ENCODE results near the gene DTNBP1.
"Not testable (repeated sequence)": the region's sequence is repeated elsewhere in the genome, so short reads cannot be mapped to it uniquely, and the experiment has no call there.

DTNBP1 gene

DNA sequence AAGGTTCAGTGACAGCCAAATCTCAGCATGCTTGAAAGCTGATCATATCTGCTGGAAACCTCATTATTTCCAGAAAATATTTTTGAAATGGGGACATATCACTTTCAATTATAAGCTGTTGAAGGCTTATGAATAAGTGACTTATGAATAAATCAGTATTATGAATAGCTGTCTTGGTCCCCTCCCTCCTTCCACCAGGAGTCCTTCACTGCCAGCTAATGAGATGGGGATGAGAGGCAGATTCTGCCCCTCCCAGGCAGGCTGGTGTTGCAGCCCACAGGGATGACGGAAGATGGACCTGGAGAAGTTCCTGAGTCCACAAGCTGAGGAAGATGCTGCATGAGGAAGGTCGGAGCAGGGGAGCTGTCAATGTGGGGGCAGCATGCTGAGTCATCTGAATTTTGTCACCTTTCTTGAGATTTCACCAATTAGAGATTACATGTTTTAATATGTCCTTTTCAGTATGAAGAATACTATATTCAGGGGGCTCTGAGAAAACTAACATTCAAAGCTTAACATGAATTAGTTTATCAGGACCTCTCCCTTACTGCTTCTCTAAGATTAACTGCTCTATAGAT, 112.2 kb downstream of the DTNBP1 start:
- TF ChIP-seq, protein P1, sequence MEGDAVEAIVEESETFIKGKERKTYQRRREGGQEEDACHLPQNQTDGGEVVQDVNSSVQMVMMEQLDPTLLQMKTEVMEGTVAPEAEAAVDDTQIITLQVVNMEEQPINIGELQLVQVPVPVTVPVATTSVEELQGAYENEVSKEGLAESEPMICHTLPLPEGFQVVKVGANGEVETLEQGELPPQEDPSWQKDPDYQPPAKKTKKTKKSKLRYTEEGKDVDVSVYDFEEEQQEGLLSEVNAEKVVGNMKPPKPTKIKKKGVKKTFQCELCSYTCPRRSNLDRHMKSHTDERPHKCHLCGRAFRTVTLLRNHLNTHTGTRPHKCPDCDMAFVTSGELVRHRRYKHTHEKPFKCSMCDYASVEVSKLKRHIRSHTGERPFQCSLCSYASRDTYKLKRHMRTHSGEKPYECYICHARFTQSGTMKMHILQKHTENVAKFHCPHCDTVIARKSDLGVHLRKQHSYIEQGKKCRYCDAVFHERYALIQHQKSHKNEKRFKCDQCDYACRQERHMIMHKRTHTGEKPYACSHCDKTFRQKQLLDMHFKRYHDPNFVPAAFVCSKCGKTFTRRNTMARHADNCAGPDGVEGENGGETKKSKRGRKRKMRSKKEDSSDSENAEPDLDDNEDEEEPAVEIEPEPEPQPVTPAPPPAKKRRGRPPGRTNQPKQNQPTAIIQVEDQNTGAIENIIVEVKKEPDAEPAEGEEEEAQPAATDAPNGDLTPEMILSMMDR (conservative IDR thresholded peaks at IDR 0.05; ENCODE audit: low read depth, low read length): no peak
- DNase-seq (ENCODE audit: low read depth): no peak
- H3K4me3 ChIP-seq (ENCODE audit: low read length): no peak overlapping the region

DNA sequence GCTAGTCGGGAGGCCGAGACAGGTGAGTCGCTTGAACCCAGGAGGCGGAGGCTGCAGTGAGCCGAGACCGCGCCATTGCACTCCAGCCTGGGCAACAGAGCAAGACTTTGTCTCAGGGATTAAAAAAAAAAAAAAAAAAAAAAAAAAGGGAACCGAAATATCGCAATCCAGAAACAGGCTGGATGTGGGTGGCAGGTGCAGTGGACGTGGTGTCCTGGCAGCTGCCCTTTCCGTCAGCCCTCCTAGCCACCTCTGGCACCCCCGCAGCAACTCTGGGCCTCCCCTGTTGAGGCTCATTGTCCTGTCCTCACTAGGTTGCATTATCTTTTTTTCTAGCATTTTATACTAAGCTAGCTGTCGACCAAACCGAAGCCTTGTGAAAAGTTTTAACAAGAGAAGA, 113.5 kb downstream of the DTNBP1 start:
- TF ChIP-seq, protein P1 (conservative IDR thresholded peaks at IDR 0.05; ENCODE audit: low read depth, low read length): no peak
- H3K4me3 ChIP-seq (ENCODE audit: low read length): no peak overlapping the region
- DNase-seq (ENCODE audit: low read depth): no peak

DNA sequence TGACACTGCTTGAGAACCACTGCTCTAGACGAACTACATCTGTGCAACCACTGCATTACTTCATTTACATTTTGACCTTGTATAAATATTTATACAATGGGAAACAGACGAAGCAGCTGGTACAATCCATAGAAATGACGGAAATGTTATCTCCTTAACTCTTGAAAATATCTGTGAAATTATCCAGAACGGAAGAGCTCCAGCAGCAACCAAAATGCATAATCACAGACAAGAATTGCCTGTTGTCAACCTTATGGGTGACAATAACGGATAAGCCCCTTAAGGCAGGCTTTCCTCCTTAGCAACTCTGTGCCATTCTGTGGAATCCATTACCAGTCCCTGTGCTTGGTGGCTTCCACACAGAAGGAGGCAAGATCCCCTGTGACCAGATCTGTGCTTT, 115.4 kb downstream of the DTNBP1 start:
- no peak overlapping the region for H3K4me3 ChIP-seq (ENCODE audit: low read length)
- TF ChIP-seq, protein P1 (conservative IDR thresholded peaks at IDR 0.05; ENCODE audit: low read depth, low read length): no peak
- DNase-seq (ENCODE audit: low read depth): no peak

DNA sequence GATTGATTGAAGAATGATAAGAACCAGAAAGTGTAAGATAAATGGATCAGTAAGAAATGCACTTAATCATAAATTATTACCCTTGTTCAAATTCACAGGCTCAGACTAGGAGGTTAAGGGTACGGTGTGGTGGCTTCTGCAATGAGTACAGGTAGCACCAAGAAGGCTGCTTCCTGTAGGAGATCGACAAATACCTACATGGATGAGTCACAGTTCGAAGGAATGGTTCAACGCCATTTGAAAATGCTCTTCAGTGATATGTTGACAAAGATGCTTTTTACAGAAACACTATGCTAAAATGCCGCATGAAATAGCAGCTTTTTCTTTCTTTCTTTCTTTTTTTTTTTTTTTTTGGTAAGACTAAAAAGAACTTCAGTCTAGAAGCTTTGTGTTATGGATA, 116.2 kb downstream of the DTNBP1 start:
- TF ChIP-seq, protein P1 (conservative IDR thresholded peaks at IDR 0.05; ENCODE audit: low read depth, low read length): no peak
- no peak overlapping the region for H3K4me3 ChIP-seq (ENCODE audit: low read length)
- DNase-seq (ENCODE audit: low read depth): no peak

DNA sequence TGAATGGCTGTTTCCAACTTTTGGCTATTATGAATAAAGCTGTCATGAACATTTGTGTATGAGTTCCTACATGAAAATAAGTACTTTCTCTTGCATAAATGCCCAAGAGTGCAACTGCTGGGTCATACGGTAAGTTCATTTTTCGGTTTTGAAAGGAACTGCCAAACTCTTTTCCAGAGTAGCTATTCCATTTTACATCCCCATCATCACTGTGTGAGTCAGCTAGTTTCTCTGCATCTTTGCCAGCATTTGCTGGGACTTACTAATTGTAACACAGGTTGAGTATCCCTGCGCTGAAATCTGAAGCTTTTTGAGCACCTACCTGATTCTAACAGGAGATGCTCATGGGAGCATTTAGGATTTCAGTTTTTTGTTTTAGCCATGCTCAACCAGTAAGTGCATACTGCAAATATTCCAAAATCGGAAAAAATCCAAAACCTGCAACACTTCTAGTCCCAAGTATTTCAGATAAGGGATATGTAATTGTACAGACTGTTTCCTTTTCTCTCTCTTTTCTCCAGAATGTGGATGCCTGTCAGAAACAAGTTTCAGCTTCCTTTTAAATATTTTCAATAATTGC, 118.4 kb downstream of the DTNBP1 start:
- DNase-seq (ENCODE audit: low read depth): no peak
- H3K4me3 ChIP-seq (ENCODE audit: low read length): no peak overlapping the region
- TF ChIP-seq, protein P1 (conservative IDR thresholded peaks at IDR 0.05; ENCODE audit: low read depth, low read length): no peak

DNA sequence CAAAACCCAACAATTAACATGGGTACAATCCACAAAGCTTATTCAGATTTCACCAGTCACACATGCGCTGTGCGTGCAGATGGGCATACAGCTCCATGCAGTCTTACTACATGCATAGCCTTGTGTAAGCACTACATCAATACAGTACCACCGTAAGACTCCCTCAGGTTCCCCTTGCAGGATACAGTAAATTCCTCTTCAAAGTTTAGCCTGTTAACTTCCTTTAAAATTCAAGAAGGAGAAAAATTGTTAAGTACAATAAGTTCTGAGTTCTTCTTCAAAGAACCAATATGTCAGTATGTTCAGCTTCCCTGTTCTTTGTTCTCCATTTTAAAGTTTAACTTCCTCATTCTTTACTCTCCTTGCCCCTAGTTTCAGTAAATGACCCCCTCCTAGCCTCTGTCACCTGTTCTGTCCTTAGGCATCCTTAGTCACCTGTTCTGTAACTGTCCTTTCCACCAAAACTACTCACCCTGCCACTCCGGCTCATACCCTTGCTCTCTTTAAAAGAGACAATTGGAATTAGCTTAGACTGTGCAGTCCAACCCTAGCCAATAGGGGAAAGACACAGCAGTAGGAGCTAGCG, 119.4 kb downstream of the DTNBP1 start:
- H3K4me3 ChIP-seq (ENCODE audit: low read length); DNase-seq (ENCODE audit: low read depth): not testable (repeated sequence)

DNA sequence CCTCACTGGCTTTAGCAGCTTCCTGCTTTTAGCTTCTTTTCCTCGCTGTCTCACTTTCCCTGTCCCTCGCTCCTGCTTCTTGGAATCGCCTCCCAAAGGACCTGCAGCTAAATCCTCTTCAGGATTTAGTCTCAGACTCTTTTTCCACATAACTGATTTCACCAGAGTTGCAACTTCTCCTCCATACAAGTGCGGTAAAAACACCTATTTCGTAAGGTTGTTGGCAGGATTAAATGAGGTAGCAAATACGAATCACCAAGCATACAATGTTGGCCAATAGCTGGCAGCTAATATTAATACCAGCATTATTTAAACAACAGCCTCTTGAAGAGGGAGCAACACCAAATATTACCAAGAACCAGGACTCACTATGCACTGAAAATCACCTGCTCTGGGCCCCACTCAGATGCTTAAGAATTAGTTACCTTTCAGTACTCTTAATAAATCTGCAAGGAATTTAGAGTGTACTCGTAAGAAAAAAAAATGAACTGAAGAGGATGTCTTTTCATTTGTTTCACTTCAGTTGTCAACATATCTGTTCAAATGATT, 123.0 kb downstream of the DTNBP1 start:
- H3K4me3 ChIP-seq (ENCODE audit: low read length): no peak overlapping the region
- DNase-seq (ENCODE audit: low read depth): no peak
- TF ChIP-seq, protein P1 (conservative IDR thresholded peaks at IDR 0.05; ENCODE audit: low read depth, low read length): no peak

Data from retinal pigment epithelial cell (primary cell).